Keratinocyte (primary cell): ENCODE results near the gene PLEKHO2. TPM values are rescaled to one million over a fixed set of nuclear protein-coding genes. Genes with fewer than 3 reads are reported as not detected.
A peak's percentile ranks its signal among the peaks of the same experiment; 100 is the strongest.

Source experiments
- DNase-seq: peaks from one replicate; pipeline ENCODE4 v3.0.0-alpha.2; 2011; ENCODE audit warnings: low read depth, missing footprints, low spot score
- FAIRE-seq: peaks from 2 replicates; lab custom pipeline; 2011; peaks lifted over from hg19 to GRCh38; lab: Jason Lieb, UNC
- H2AFZ ChIP-seq: 2 replicates; pipeline ENCODE4 v1.6.0; 2012; ENCODE audit warnings: low read length, control low read depth, inconsistent platforms; ENCODE audit not compliant: control insufficient read depth
- H3K27ac ChIP-seq: 2 replicates; pipeline ENCODE4 v1.5.1; 2011; ENCODE audit warnings: low read length; ENCODE audit not compliant: control insufficient read depth, insufficient read depth
- H3K27me3 ChIP-seq: 3 replicates; pipeline ENCODE4 v1.6.0; 2011; ENCODE audit warnings: low read length; ENCODE audit not compliant: control insufficient read depth, insufficient read depth; ENCODE audit errors: extremely low read depth
- H3K36me3 ChIP-seq, 2 experiments: 2 replicates in 1 of 2; 3 replicates in 1 of 2; pipeline ENCODE4 v1.5.1; 2011; ENCODE audit warnings: low read length in 2 of 2, mild to moderate bottlenecking in 1 of 2; ENCODE audit not compliant: control insufficient read depth in 2 of 2, insufficient read depth in 2 of 2; ENCODE audit errors: extremely low read depth in 1 of 2
- H3K4me1 ChIP-seq: 3 replicates; pipeline ENCODE4 v1.5.1; 2011; ENCODE audit warnings: low read length; ENCODE audit not compliant: control insufficient read depth, insufficient read depth; ENCODE audit errors: extremely low read depth
- H3K4me2 ChIP-seq: 3 replicates; pipeline ENCODE4 v1.6.0; 2011; ENCODE audit warnings: low read depth, low read length; ENCODE audit not compliant: control insufficient read depth, insufficient read depth; ENCODE audit errors: extremely low read depth
- H3K4me3 ChIP-seq, 3 experiments: fragments of 200-600 bp in 1 of 3; sonication (generic) in 1 of 3; 2 replicates in 2 of 3; 3 replicates in 1 of 3; pipeline ENCODE4 v1.5.1; 2011 to 2016; ENCODE audit warnings: low read length in 3 of 3, mild to moderate bottlenecking in 3 of 3, control low read depth in 2 of 3, inconsistent platforms in 1 of 3, low read depth in 1 of 3, mixed read lengths in 1 of 3, mixed run types in 1 of 3, moderate library complexity in 1 of 3; ENCODE audit not compliant: control insufficient read depth in 2 of 3, insufficient read depth in 2 of 3; ENCODE audit errors: extremely low read depth in 1 of 3
- H3K79me2 ChIP-seq: 2 replicates; pipeline ENCODE4 v1.6.0; 2012; ENCODE audit warnings: low read length; ENCODE audit not compliant: control insufficient read depth, insufficient read depth
- H3K9ac ChIP-seq: 3 replicates; pipeline ENCODE4 v1.6.0; 2011; ENCODE audit warnings: low read length; ENCODE audit not compliant: control insufficient read depth, insufficient read depth; ENCODE audit errors: extremely low read depth
- H3K9me1 ChIP-seq: 3 replicates; pipeline ENCODE4 v1.6.0; 2011; ENCODE audit warnings: low read length; ENCODE audit not compliant: control insufficient read depth, insufficient read depth; ENCODE audit errors: extremely low read depth
- H3K9me3 ChIP-seq: 2 replicates; pipeline ENCODE4 v1.5.1; 2012; ENCODE audit warnings: low read depth, low read length; ENCODE audit not compliant: control insufficient read depth
- H4K20me1 ChIP-seq: 3 replicates; pipeline ENCODE4 v1.6.0; 2011; ENCODE audit warnings: low read length; ENCODE audit not compliant: control insufficient read depth, insufficient read depth; ENCODE audit errors: extremely low read depth
- EZH2 ChIP-seq: IDR thresholded peaks from one replicate; pipeline ENCODE4 v1.6.1; 2012; ENCODE audit warnings: inconsistent platforms, mild to moderate bottlenecking, low read length, moderate library complexity
- dilution Hi-C: fragments of 300-500 bp; cut with MboI; formaldehyde crosslinking; loops from one replicate; pipeline ENCODE4 v1.7.0; 2020; ENCODE audit warnings: low sequenced_read_pairs; ENCODE audit not compliant: extremely low pct_ligation_motif_present
- polyA plus RNA-seq, 5 experiments: library from polyadenylated mRNA; depleted of rRNA in 3 of 5; stranded (reverse) in 3 of 5; stranded (forward) in 1 of 5; unstranded in 1 of 5; fragments of >200 nt; gene quantifications; 1 replicate in 1 of 5; 2 replicates in 3 of 5; 3 replicates in 1 of 5; pipeline versions ENCODE4 v1.2.1 to v1.2.3, GENCODE V29; 2011 to 2012; ENCODE audit warnings: missing spikeins in 2 of 5, low read depth in 1 of 5, low replicate concordance in 1 of 5
- TF ChIP-seq, protein P1 (sequence below), 3 experiments: IDR thresholded peaks in 1 of 3; conservative IDR thresholded peaks in 1 of 3; optimal IDR thresholded peaks in 1 of 3; 2 replicates in 2 of 3; 3 replicates in 1 of 3; pipeline versions ENCODE3 to v1.5.1; 2011; ENCODE audit warnings: low read length in 3 of 3, mild to moderate bottlenecking in 3 of 3, moderate library complexity in 2 of 3, control low read depth in 1 of 3, inconsistent platforms in 1 of 3; ENCODE audit not compliant: insufficient read depth in 2 of 3; ENCODE audit errors: extremely low read depth in 1 of 3

PLEKHO2 gene
- polyA plus RNA-seq, 1 donor (not counting 4 experiments of a cell fraction or from before 2014, with no cell fraction given), result 8.8 TPM

DNA sequence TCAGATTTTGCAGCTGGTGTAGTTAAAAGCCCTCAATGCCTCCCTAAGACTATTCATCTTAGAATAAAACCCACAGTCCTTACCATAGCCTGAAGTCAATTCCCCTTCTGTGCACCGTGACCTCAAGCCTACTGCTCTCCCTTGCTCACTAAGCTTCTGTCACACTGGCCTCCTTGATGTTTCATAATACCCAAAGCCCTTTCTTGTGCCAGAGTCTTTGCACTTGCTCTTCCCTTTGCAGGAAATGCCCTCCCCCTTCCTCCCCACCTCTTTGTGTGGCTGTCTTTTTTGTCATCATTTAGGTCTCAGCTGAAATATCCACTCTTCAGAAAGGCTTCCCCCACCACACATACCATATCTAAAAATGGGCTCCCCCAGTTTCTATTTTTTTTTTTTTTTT, 4.2 kb upstream of the PLEKHO2 start:
- TF ChIP-seq, protein P1, sequence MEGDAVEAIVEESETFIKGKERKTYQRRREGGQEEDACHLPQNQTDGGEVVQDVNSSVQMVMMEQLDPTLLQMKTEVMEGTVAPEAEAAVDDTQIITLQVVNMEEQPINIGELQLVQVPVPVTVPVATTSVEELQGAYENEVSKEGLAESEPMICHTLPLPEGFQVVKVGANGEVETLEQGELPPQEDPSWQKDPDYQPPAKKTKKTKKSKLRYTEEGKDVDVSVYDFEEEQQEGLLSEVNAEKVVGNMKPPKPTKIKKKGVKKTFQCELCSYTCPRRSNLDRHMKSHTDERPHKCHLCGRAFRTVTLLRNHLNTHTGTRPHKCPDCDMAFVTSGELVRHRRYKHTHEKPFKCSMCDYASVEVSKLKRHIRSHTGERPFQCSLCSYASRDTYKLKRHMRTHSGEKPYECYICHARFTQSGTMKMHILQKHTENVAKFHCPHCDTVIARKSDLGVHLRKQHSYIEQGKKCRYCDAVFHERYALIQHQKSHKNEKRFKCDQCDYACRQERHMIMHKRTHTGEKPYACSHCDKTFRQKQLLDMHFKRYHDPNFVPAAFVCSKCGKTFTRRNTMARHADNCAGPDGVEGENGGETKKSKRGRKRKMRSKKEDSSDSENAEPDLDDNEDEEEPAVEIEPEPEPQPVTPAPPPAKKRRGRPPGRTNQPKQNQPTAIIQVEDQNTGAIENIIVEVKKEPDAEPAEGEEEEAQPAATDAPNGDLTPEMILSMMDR (optimal IDR thresholded peaks at IDR 0.05 in 1 of 3, IDR thresholded peaks at IDR 0.05 in 1 of 3, conservative IDR thresholded peaks at IDR 0.05 in 1 of 3; ENCODE audit: extremely low read depth in 1 of 3, insufficient read depth in 2 of 3, low read length in 3 of 3), result no peak
- no peak for TF ChIP-seq EZH2
- Histone ChIP-seq H3K9me1 (no peaks in the 10 kb centered on the region), H3K4me2 (no peak overlapping the region), H3K4me1 (peaks cover 6% of the 10 kb centered on the region), H3K4me3 (no peak overlapping the region), H3K27me3 (no peaks in the 10 kb centered on the region), H3K27ac (no peak overlapping the region), H3K9me3 (no peaks in the 10 kb centered on the region), H2AFZ (no peak overlapping the region), H3K79me2 (peaks cover 7% of the 10 kb centered on the region), H4K20me1 (no peaks in the 10 kb centered on the region), H3K36me3 (no peaks in the 10 kb centered on the region), H3K9ac (no peak overlapping the region)
- DNase-seq (no peak), FAIRE-seq (no peak)
- dilution Hi-C loops, result no loop called here

- Histone ChIP-seq H3K4me2 (peak overlapping the region; percentile 86), H3K9ac (peak overlapping the region; percentile 66), H3K9me3 (no peaks in the 10 kb centered on the region), H3K4me3 (peak overlapping the region; percentile 57 to 65 (median 64)), H2AFZ (peak overlapping the region; percentile 59), H3K79me2 (peaks cover 39% of the 10 kb centered on the region), H3K27ac (no peak overlapping the region), H4K20me1 (no peaks in the 10 kb centered on the region), H3K27me3 (no peaks in the 10 kb centered on the region), H3K36me3 (no peaks in the 10 kb centered on the region), H3K4me1 (peaks cover 30% of the 10 kb centered on the region), H3K9me1 (no peaks in the 10 kb centered on the region)
- DNase-seq (no peak), FAIRE-seq (no peak)
- dilution Hi-C loops, result no loop called here
- TF ChIP-seq, protein P1 (optimal IDR thresholded peaks at IDR 0.05 in 1 of 3, IDR thresholded peaks at IDR 0.05 in 1 of 3, conservative IDR thresholded peaks at IDR 0.05 in 1 of 3; ENCODE audit: extremely low read depth in 1 of 3, insufficient read depth in 2 of 3, low read length in 3 of 3), result no peak
- no peak for TF ChIP-seq EZH2
These were observed 713 bp upstream of the PLEKHO2 start for GRCh38 chr15:64841060-64841343.
